ENCODE measurements around the gene CLSTN3. TPM values are rescaled to one million over a fixed set of nuclear protein-coding genes. Genes with fewer than 3 reads are reported as not detected.
"Not testable (repeated sequence)": the region's sequence is repeated elsewhere in the genome, so short reads cannot be mapped to it uniquely, and the experiment has no call there.

Gene CLSTN3
- total RNA-seq, 1 donor from 2014 or later, result 132 TPM

DNA sequence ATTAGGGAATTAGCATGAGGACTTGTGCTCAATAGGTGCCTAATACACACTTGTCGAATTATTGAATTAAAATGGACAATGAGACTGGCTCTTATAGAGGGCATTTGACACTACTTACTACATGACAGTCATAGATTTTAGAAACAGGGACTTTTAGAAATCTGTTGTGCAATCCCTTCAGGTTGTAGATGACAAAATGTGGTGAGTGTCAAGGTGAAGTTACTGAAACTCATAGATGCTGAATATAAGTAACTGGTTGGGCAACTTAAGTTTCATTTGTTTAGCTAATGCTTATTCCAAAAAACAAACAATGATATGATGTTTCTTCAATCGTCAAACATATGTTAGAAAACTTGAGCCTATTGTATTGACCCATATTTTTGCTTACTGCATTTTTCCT lies 46.4 kb downstream of the CLSTN3 start:
- H3K27ac ChIP-seq, result no peak overlapping the region
- TF ChIP-seq, protein P1, sequence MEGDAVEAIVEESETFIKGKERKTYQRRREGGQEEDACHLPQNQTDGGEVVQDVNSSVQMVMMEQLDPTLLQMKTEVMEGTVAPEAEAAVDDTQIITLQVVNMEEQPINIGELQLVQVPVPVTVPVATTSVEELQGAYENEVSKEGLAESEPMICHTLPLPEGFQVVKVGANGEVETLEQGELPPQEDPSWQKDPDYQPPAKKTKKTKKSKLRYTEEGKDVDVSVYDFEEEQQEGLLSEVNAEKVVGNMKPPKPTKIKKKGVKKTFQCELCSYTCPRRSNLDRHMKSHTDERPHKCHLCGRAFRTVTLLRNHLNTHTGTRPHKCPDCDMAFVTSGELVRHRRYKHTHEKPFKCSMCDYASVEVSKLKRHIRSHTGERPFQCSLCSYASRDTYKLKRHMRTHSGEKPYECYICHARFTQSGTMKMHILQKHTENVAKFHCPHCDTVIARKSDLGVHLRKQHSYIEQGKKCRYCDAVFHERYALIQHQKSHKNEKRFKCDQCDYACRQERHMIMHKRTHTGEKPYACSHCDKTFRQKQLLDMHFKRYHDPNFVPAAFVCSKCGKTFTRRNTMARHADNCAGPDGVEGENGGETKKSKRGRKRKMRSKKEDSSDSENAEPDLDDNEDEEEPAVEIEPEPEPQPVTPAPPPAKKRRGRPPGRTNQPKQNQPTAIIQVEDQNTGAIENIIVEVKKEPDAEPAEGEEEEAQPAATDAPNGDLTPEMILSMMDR (IDR thresholded peaks at IDR 0.05), result no peak
- DNase-seq (ENCODE audit: low spot score in 2 of 2), result no peak
- H3K4me3 ChIP-seq, result no peak overlapping the region
- no peaks in the 10 kb centered on the region for H3K4me1 ChIP-seq
- no peaks in the 10 kb centered on the region for H3K9me3 ChIP-seq
- H3K27me3 ChIP-seq, result no peaks in the 10 kb centered on the region
- H3K36me3 ChIP-seq, result no peaks in the 10 kb centered on the region
- intact Hi-C loops (cut with DNase I), result no loop called here

DNA sequence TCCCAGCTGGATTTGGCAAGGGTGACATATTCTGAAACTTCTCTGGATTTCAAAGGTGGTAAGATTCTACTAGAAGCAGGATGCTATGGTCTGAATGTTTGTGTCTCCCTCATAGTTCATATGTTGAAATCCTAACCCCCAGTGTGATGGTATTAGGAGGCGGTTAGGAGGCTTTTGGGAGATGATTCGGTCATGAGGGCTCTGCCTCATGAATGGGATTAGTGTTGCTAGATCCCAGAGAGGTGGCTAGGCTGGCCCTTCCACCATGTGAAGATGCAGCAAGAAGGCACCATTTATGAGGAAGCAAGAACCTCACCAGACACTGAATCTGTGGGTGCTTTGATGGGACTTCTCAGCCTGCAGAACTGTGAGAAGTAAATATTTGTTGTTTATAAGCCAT lies 48.3 kb downstream of the CLSTN3 start:
- DNase-seq (ENCODE audit: low spot score in 2 of 2), result no peak
- Histone ChIP-seq H3K27me3 (no peaks in the 10 kb centered on the region), H3K36me3 (no peaks in the 10 kb centered on the region), H3K4me3 (no peak overlapping the region), H3K4me1 (no peaks in the 10 kb centered on the region), H3K9me3 (no peaks in the 10 kb centered on the region), H3K27ac (no peak overlapping the region)
- TF ChIP-seq, protein P1 (IDR thresholded peaks at IDR 0.05), result no peak
- intact Hi-C loops (cut with DNase I), result no loop called here

DNA sequence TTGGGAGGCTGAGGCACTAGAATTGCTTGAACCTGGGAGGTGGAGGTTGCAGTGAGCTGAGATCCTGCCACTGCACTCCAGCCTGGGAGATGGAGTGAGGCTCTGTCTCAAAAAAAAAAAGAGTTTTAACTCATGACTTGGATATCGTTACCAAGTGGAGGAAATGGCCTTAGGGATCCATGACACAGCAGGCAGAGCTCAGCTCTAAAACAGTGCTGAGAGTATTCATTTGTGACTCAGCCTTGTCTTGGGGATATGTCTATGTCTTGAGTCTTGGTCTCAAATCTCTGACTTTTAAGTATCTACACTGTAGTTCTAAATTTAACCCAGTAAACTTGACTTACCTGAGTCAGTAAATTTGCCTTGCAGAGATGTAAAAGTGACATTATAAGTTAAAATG lies 50.5 kb downstream of the CLSTN3 start:
- Histone ChIP-seq H3K4me3 (no peak overlapping the region), H3K36me3 (no peaks in the 10 kb centered on the region), H3K27me3 (no peaks in the 10 kb centered on the region), H3K27ac (no peak overlapping the region), H3K9me3 (no peaks in the 10 kb centered on the region), H3K4me1 (no peaks in the 10 kb centered on the region)
- TF ChIP-seq, protein P1 (IDR thresholded peaks at IDR 0.05), result no peak
- DNase-seq (ENCODE audit: low spot score in 2 of 2), result no peak
- intact Hi-C loops (cut with DNase I), result loop anchor here (10.0 kb wide), 1 partner anchor 116 kb away; the partner anchor contains the start of gene C1S

DNA sequence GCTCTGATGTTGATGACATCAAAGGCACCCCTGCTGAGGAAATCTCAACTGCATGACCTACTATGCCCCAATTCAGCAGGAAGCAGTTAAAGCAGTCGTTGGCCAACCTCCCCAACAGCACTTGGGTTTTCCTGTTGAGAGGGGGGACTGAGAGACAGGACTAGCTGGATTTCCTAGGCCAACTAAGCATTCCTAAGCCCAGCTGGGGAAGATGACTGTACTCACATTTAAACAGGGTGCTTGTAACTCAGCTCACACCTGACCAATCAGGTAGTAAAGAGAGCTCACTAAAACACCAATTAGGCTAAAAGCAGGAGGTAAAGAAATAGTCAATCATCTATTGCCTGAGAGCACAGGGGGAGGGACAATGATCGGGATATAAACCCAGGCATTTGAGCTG lies 55.9 kb downstream of the CLSTN3 start:
- not testable (repeated sequence) for H3K36me3 ChIP-seq; DNase-seq (ENCODE audit: low spot score in 2 of 2); H3K4me3 ChIP-seq; H3K27me3 ChIP-seq; H3K9me3 ChIP-seq; H3K27ac ChIP-seq
- peaks cover 0 to 10% of the 10 kb centered on the region in 2 donors for H3K4me1 ChIP-seq
- intact Hi-C loops (cut with DNase I), result loop anchor here (10.0 kb wide), 1 partner anchor 121 kb away; the partner anchor contains the start of gene C1S

DNA sequence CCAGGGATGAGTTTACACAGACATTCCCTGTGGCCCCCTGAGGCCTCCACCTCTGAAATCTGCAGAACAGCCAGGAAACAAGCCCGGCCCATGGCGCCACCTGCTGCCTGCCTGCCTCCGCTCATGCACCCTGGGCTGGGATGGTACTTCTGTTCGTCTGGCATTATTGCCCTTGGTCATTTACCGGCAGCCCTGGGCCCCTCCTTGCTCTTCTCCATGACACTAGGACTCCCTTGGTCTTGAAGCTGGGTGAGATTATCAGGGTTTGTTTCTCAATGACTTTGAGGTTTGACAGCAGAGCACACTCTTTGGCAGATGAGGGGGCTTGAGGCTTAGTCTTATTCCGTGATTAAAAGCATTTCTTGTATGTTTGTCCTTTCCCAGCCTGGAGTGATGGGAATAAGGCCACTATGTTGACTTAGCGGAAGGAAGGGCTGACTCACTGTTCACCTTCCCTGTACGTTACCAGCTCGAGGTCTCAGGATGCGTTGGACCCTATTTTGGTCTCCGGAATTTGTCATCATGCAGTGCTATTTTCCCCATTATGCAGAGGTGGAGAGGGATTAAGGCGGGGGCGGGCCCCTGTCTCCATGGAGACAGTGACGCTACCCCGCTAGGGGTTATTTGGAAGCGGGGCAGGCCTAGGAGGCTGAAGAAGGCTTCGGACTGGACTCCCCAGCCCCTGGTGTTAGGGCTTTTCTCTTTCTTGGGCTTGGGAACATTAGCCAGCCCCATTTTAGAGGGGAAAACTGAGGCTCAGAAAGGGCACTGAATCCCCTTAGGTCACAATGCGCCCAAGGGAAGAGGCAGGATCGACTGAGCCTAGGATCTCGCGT lies 58.6 kb downstream of the CLSTN3 start:
- Histone ChIP-seq H3K36me3 (peaks cover 0 to 3% of the 10 kb centered on the region in 2 donors), H3K27ac (peak overlapping the region; percentile 94 to 98), H3K27me3 (no peaks in the 10 kb centered on the region), H3K4me1 (peaks cover 0 to 11% of the 10 kb centered on the region in 2 donors), H3K9me3 (no peaks in the 10 kb centered on the region), H3K4me3 (peak overlapping the region; percentile 78 to 86)
- intact Hi-C loops (cut with DNase I), result loop anchor here (1.0 to 10.0 kb wide), 3 partner anchors 58 to 170 kb away; partner anchors contain the start of genes C1S, CLSTN3 and LPCAT3
- DNase-seq (ENCODE audit: low spot score in 2 of 2), result peak; percentile 33 to 88
- TF ChIP-seq, protein P1 (IDR thresholded peaks at IDR 0.05), result peak; percentile 30 to 63 (median 59)

All from ascending aorta (tissue), 2 donors.